H1 (cell line): ENCODE data around the gene NKIRAS2. TPM values are rescaled to one million over a fixed set of nuclear protein-coding genes. Genes with fewer than 3 reads are reported as not detected.

Source experiments
- CHD1 ChIP-seq: IDR thresholded peaks from 2 replicates; pipeline ENCODE4 v1.6.1; 2012; ENCODE audit warnings: low read depth, low read length, improper control_type of control experiment
- KDM1A ChIP-seq: fragments of 200-600, 300-600 bp; sonication (generic); IDR thresholded peaks from 2 replicates; pipeline ENCODE4 v1.7.1; 2016; ENCODE audit warnings: mild to moderate bottlenecking, low read length, borderline replicate concordance
- POLR2AphosphoS5 ChIP-seq: IDR thresholded peaks from 2 replicates; pipeline ENCODE4 v1.6.1; 2011; ENCODE audit warnings: low read depth, low read length
- RXRA ChIP-seq: IDR thresholded peaks from 2 replicates; pipeline ENCODE4 v1.6.1; 2011; ENCODE audit warnings: low read depth, mild to moderate bottlenecking, low read length, moderate library complexity; ENCODE audit not compliant: insufficient read depth
- polyA plus RNA-seq, 7 experiments: library from polyadenylated mRNA; depleted of rRNA in 3 of 7; stranded (reverse) in 5 of 7; unstranded in 2 of 7; fragments of >200 nt in 5 of 7; fragments of 200-250 nt in 2 of 7; gene quantifications; 1 replicate in 5 of 7; 2 replicates in 1 of 7; 4 replicates in 1 of 7; pipeline versions ENCODE4 v1.2.1 to v1.2.3, GENCODE V29; 2011 to 2013; ENCODE audit warnings: missing spikeins in 2 of 7, mixed read lengths in 2 of 7
- total RNA-seq: library from RNA; stranded (reverse); fragmentation: NEBNext Ultra II Directional; extraction: Animal tissue kit (Norgen Biotek cat#: 25700); gene quantifications from 2 replicates; pipeline ENCODE4 v1.2.1, GENCODE V29; 2021
- TF ChIP-seq, protein P1 (sequence below): IDR thresholded peaks from 2 replicates; pipeline ENCODE4 v1.6.1; 2012; ENCODE audit warnings: low read length, inconsistent platforms

NKIRAS2 gene
- total and polyA plus RNA-seq, 2 of the 8 experiments (the other 6 are each of a cell fraction or from before 2014, with no cell fraction given), result 34.5 to 51.1 TPM

DNA sequence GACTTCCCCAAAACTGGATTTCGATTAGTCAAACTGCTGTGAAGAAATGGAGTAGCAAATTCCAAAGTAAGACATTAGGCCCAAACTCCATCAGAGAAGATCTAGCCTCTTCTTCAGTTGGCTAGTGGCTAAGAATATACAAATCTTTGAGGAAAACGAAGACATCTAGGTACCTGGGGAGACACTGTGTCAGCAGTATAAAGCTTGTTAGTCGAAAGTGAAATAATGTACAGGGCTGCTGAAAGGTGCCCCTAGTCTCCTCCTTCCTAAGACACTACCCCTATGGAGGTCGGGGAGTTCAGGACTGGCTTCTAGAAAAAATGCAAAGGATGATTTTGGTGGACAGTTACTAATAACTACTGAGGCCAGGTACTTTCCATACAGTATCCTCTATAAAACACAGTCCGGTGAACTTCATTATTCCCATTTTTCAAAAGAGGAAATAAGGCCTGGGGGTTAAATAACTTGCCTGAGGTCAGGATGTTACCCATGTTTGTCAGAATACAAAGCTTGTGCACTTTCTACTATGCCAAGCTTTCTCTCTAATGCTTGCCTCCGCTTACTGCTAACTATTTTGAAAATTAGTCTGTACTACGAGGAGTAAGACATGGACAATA is 17.6 kb upstream of the NKIRAS2 start (continued):
- TF ChIP-seq POLR2AphosphoS5 (no peak), RXRA (no peak), KDM1A (no peak), CHD1 (no peak)
- TF ChIP-seq, protein P1, sequence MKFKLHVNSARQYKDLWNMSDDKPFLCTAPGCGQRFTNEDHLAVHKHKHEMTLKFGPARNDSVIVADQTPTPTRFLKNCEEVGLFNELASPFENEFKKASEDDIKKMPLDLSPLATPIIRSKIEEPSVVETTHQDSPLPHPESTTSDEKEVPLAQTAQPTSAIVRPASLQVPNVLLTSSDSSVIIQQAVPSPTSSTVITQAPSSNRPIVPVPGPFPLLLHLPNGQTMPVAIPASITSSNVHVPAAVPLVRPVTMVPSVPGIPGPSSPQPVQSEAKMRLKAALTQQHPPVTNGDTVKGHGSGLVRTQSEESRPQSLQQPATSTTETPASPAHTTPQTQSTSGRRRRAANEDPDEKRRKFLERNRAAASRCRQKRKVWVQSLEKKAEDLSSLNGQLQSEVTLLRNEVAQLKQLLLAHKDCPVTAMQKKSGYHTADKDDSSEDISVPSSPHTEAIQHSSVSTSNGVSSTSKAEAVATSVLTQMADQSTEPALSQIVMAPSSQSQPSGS, result no peak
